GM15510 (cell line): ENCODE measurements around the gene GSTM1.

Experiments
- POLR2A ChIP-seq: IDR thresholded peaks from 3 replicates; pipeline ENCODE4 v1.6.1; 2011; ENCODE audit warnings: borderline replicate concordance; ENCODE audit not compliant: insufficient read length; ENCODE audit errors: extremely low read depth

GSTM1 gene

DNA sequence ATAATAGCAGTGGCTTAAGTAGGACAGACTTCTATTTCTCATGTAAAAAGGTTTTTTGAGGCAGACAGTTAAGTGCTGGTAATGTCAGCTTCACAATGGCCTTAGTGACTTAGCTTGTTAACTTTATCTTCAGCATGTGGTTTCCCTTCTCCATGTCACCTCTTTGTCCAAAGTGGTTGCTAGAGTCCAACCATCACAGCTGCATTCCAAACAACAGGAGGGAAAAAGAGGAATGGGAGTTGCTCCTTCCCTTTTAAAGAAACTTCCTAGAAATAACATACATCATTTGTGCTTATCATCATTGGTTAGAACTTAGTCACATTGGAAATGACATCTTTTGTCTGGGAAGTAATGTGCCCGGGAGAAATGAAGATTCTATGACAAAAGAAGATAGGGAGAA, 34.4 kb downstream of the GSTM1 start:
- TF ChIP-seq POLR2A = no peak

GRCh38 chr1:109722908-109723691, 35.5 kb downstream of the GSTM1 start:
- TF ChIP-seq POLR2A = no peak

GRCh38 chr1:109724933-109725332, 37.3 kb downstream of the GSTM1 start:
- TF ChIP-seq POLR2A = no peak

- no peak for TF ChIP-seq POLR2A
Observed at GRCh38 chr1:109725510-109725909, 37.9 kb downstream of the GSTM1 start.

DNA sequence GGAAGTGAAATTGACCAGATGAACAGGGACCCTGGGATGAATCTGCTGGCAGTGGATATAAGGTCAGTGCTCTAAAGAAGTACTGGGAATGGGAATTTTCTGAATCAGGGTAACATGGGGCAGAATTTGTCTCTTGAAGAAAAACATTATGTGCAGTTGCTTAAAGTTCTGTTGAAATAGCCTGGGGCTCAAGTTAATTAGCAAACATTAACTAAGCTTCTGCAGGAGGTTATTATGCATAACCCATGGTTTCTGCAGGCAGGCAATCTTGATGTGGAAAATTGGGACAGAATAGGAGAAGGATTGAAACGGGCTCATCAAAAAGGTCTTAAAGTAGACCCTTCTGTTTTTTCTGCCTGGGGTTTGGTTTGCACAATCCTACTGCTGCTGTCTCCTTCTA, 38.4 kb downstream of the GSTM1 start:
- TF ChIP-seq POLR2A = no peak

DNA sequence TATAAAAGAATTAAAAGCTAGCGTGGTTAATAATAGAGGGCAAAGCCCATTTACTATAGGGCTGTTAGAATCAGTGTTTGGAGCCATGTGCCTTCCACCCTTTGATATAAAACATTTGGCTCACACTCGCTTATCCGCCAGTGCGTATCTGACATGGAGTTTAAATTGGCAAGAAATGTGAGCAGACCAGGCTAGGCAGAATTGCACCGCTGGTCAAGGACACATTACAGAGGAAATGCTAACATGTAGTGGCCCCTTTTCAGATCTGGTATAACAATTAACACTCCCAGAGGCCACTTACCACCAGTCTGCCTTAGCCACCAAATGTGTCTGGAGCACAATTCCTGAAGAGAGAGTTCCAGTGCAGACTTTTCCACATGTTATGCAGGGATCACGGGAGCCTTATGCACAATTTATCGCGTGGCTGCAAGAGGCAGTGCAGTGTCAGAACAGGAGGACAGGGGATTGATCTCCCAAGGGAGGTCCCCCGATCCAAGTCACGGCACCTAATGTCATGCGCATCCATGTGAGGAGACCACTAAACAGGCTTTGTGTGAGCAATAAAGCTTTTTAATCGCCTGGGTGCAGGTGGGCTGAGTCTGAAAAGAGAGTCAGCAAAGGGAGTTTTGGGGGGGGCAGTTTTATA, 39.2 kb downstream of the GSTM1 start:
- no peak for TF ChIP-seq POLR2A

GRCh38 chr1:109728870-109729269, 41.3 kb downstream of the GSTM1 start:
- TF ChIP-seq POLR2A = no peak

- no peak for TF ChIP-seq POLR2A
Observed at GRCh38 chr1:109730666-109731065, 43.0 kb downstream of the GSTM1 start.

- no peak for TF ChIP-seq POLR2A
Observed at GRCh38 chr1:109732390-109732881, 44.8 kb downstream of the GSTM1 start.

DNA sequence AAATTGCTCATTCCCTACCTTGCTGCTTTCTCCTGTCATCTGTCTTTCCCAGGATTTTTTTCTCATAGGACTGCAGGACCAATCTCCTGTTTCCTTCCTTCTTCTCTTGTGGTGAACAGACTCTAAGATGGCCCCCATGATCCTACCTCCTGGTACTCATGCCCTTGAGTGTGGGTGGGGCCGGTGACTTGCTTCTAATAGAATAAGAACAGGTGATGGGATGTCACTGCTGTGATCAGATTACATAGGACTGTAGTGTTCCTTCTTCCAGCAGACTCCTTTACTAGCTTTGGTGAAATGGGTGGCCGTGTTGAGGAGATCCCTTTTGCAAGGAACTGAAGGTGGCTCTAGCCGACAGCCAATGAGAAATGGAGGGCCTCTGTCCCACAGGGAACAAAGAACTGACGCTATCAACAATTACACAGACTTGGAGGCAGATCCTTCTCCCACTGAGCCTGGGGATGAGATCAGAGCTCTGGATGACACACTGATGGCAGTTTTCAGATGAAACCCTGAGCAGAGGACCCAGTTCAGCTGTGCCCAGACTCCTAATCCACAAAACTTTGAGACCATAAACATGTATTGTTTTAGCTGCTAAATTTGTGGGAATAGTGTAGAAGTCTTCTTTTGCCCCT, 45.7 kb downstream of the GSTM1 start:
- TF ChIP-seq POLR2A = no peak

DNA sequence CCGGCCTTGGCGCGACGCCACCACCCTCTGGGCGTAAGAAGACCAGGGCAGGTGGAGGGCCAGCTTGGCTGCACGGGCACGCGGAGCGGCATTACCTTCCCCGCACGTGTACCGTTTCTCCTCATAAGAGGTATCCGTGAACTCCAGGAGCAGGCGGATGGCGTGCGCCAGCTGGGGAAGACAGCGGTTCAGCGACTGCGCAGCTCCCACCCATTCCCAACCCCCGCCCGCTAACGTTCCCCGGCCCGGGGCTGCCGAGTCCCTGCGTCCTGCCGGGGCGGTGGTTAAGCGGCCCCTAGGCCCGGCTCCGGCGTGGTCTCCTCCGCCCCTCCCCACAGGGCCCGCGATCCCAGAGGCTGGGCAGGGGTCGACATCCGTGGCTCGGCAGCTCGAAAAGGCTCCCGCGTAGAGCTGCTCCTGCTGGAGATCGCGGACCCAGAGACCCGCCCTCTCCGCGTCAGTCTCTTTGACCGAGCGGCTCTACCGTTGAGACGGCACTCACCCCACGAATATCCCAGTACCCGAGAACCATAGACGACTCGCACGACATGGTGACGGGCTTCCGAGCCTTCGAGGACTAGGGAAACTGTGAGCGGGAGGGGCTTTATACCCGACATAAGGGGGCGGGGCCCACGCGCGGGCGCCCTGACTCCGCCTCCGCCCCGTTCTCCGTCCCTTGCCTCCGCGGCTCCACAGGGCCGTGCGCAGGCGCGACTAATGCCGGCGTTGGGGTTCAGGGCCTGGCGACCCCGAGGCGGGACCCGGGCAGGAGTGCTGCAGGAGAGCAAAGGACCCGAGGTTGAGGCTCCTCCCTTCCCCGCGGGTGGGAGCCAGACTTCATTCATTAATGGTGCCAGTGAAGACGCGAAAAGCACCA, 52.4 kb downstream of the GSTM1 start:
- no peak for TF ChIP-seq POLR2A

- no peak for TF ChIP-seq POLR2A
Observed at GRCh38 chr1:109740615-109741373, 53.2 kb downstream of the GSTM1 start, which contains the start of gene GSTM3. GSTM3 (minus strand) TSS chr1:109741038; CDS start chr1:109740287, 751 bp downstream.
